Activated naive CD8-positive, alpha-beta T cell (primary cell): ENCODE data around the gene PLIN1.
"Not testable (repeated sequence)": the region's sequence is repeated elsewhere in the genome, so short reads cannot be mapped to it uniquely, and the experiment has no call there.

Experiments used
- H3K27ac Mint-ChIP-seq: one replicate; pipeline ENCODE4 v1.8.0; 2021; ENCODE audit warnings: mixed read lengths
- H3K27me3 Mint-ChIP-seq: one replicate; pipeline ENCODE4 v1.8.0; 2021; ENCODE audit warnings: mixed read lengths
- H3K36me3 Mint-ChIP-seq: one replicate; pipeline ENCODE4 v1.8.0; 2021; ENCODE audit warnings: mixed read lengths
- H3K4me1 Mint-ChIP-seq: one replicate; pipeline ENCODE4 v1.8.0; 2021; ENCODE audit warnings: low read depth, mixed read lengths
- H3K4me3 Mint-ChIP-seq: one replicate; pipeline ENCODE4 v1.8.0; 2021; ENCODE audit warnings: mild to moderate bottlenecking, mixed read lengths
- H3K9me3 Mint-ChIP-seq: one replicate; pipeline ENCODE4 v1.8.0; 2021; ENCODE audit warnings: low read depth, mixed read lengths

PLIN1 gene

DNA sequence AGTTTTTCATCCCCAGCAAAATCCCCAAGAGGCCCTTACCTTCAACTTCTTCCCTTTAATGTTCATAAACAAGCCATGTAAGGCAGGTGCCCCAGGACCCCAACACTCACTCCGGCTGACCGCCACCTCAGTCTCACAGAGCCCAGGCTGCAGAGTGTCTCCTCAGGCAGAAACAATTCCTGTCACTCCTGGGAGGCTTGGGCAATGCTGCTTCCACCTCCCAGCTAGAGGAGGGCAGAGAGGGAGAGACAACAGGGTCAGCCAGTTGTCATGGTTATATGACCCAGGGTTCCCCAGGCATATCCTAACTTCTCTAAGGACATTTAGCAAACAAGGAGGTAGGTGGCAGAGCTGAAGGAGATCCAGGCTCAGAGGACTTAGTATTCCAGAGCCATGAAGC, at the start of gene PLIN1:
PLIN1 (minus strand) TSS at position 156 of the 400 bp plus-strand sequence. CDS start 1,878 bp downstream, outside the sequence.
- no peaks in the 10 kb centered on the region for H3K9me3 Mint-ChIP-seq
- H3K27ac Mint-ChIP-seq, result no peak within 1 kb of the TSS
- peaks cover 14% of the 10 kb centered on the region for H3K36me3 Mint-ChIP-seq
- no peak within 1 kb of the TSS for H3K4me3 Mint-ChIP-seq
- no peaks in the 10 kb centered on the region for H3K27me3 Mint-ChIP-seq
- no peaks in the 10 kb centered on the region for H3K4me1 Mint-ChIP-seq

DNA sequence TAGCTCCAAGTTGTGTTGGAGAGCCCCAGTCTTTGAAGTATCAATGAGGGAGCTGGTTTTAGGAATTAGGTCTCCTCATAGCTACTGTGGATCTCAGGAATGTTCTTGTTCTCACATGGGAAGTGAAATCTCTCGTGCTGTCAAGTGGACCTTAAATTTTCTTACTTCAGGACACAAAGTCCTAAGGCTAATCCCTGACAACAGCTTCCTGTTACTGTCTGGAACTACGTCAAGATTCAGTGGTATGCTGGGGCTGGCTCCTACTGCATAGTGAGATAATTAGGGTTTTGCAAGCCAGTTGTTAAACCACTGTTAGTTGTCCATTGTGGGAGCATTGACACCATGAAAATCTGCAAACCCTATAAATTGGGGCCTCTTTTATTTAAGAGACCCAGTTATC, 49.1 kb upstream of the PLIN1 start:
- Mint-ChIP-seq H3K9me3 (peaks cover 3% of the 10 kb centered on the region), H3K27ac (no peak overlapping the region), H3K4me3 (no peak overlapping the region), H3K4me1 (no peaks in the 10 kb centered on the region), H3K36me3 (peaks cover 4% of the 10 kb centered on the region), H3K27me3 (peaks cover 1% of the 10 kb centered on the region)

DNA sequence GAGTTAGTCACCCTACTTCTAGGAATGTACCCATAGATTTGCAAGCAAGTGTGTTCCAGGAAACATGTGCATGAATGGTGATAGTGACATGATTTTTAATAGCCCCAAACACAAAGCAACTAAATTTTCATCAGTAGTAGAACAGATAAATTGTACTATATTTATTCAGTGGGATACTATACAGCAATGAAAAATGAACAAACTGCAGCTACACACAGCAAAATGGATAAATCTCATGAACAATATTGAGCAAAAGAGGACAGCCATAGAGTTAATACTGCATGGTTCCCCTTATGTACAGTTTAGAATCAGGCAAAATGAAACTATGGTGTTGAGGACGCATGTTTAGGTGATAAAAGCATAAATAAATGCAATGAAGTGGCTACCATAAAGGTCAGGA, 45.9 kb upstream of the PLIN1 start:
- Mint-ChIP-seq H3K27ac (no peak overlapping the region), H3K4me3 (no peak overlapping the region), H3K4me1 (no peaks in the 10 kb centered on the region), H3K36me3 (peaks cover 4% of the 10 kb centered on the region), H3K9me3 (peaks cover 3% of the 10 kb centered on the region), H3K27me3 (peaks cover 8% of the 10 kb centered on the region)

- Mint-ChIP-seq H3K36me3 (peaks cover 4% of the 10 kb centered on the region), H3K4me3 (no peak overlapping the region), H3K4me1 (no peaks in the 10 kb centered on the region), H3K27me3 (peaks cover 8% of the 10 kb centered on the region), H3K27ac (no peak overlapping the region), H3K9me3 (peaks cover 3% of the 10 kb centered on the region)
These were observed 45.5 kb upstream of the PLIN1 start for GRCh38 chr15:89724621-89725020.

DNA sequence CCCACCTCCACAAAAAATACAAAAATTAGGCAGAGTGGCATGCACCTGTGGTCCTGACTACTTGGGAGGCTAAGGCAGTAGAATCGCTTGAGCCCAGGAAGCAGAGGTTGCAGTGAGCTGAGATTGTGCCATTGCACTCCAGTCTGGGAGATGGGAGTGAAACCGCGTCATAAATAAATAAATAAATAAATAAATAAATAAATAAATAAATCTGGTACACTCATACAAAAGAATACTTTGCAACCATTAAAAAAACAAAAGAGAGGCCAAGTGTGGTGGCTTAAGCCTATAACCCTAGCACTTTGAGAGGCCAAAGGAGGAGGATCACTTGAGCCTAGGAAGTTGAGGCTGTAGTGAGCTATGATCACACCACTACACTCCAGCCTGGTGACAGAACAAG, 43.9 kb upstream of the PLIN1 start:
- H3K36me3 Mint-ChIP-seq, result peaks cover 4% of the 10 kb centered on the region
- peaks cover 3% of the 10 kb centered on the region for H3K9me3 Mint-ChIP-seq
- no peaks in the 10 kb centered on the region for H3K4me1 Mint-ChIP-seq
- H3K27ac Mint-ChIP-seq, result no peak overlapping the region
- H3K27me3 Mint-ChIP-seq, result peaks cover 8% of the 10 kb centered on the region
- H3K4me3 Mint-ChIP-seq, result no peak overlapping the region

DNA sequence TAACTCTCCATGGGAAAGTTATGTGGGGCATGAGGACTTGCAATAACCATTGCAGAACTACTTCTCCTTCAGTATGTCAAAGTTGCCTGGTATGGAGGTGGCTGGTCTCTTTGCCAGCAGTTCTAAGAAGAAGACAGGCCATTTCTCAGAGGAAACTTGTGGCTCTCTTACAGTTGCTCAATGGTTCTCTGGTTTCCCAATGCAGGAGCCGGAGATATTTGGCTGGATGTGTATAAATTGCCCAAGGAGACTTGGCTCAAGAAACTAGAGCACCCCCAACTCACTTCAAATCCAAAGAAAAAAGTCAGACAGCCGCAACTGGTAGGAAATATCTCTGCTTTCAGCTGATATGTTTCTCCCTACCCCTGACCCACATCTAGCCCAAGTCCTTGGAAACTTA, 35.6 kb upstream of the PLIN1 start:
- H3K36me3 Mint-ChIP-seq, result no peaks in the 10 kb centered on the region
- no peak overlapping the region for H3K27ac Mint-ChIP-seq
- H3K4me3 Mint-ChIP-seq, result no peak overlapping the region

GRCh38 chr15:89707577-89707976, 28.4 kb upstream of the PLIN1 start:
- Mint-ChIP-seq H3K4me3 (no peak overlapping the region), H3K36me3 (peaks cover 2% of the 10 kb centered on the region), H3K27ac (no peak overlapping the region), H3K9me3 (no peaks in the 10 kb centered on the region), H3K4me1 (no peaks in the 10 kb centered on the region), H3K27me3 (peaks cover 11% of the 10 kb centered on the region)

More for the DNA sequence above, 35.6 kb upstream of the PLIN1 start:
- Mint-ChIP-seq H3K9me3 (no peaks in the 10 kb centered on the region), H3K27me3 (no peaks in the 10 kb centered on the region), H3K4me1 (no peaks in the 10 kb centered on the region)

GRCh38 chr15:89704411-89704810, 25.2 kb upstream of the PLIN1 start:
- no peak overlapping the region for H3K27ac Mint-ChIP-seq
- H3K9me3 Mint-ChIP-seq, result no peaks in the 10 kb centered on the region
- H3K4me1 Mint-ChIP-seq, result no peaks in the 10 kb centered on the region
- peaks cover 17% of the 10 kb centered on the region for H3K27me3 Mint-ChIP-seq
- H3K36me3 Mint-ChIP-seq, result peaks cover 4% of the 10 kb centered on the region
- no peak overlapping the region for H3K4me3 Mint-ChIP-seq

- Mint-ChIP-seq H3K4me1 (peaks cover 5% of the 10 kb centered on the region), H3K27me3 (peaks cover 11% of the 10 kb centered on the region), H3K9me3 (no peaks in the 10 kb centered on the region), H3K36me3 (peaks cover 5% of the 10 kb centered on the region), H3K27ac (no peak overlapping the region), H3K4me3 (no peak overlapping the region)
These were observed 16.0 kb upstream of the PLIN1 start for GRCh38 chr15:89695198-89695597.

DNA sequence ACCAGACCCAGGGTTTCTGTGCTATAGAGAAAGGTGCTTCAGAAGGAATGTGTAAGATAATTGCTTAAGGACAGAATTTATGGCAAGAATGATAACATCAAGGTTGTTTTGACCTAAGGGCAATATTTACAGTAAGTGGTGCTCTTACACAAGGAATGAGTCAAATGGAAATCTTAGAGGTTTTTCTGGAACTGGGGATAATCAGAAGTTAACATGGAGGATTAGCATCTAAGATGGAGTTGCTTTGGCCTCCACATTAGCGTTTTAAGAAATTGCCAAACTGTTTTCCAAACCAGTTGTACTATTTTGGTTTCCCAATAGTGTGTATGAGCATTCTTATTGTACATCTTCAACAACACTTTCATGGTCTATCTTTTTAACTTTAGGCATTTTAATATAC, 14.5 kb upstream of the PLIN1 start:
- H3K4me3 Mint-ChIP-seq, result no peak overlapping the region
- H3K27ac Mint-ChIP-seq, result no peak overlapping the region
- peaks cover 11% of the 10 kb centered on the region for H3K4me1 Mint-ChIP-seq
- peaks cover 4% of the 10 kb centered on the region for H3K27me3 Mint-ChIP-seq
- no peaks in the 10 kb centered on the region for H3K9me3 Mint-ChIP-seq
- H3K36me3 Mint-ChIP-seq, result peaks cover 2% of the 10 kb centered on the region

DNA sequence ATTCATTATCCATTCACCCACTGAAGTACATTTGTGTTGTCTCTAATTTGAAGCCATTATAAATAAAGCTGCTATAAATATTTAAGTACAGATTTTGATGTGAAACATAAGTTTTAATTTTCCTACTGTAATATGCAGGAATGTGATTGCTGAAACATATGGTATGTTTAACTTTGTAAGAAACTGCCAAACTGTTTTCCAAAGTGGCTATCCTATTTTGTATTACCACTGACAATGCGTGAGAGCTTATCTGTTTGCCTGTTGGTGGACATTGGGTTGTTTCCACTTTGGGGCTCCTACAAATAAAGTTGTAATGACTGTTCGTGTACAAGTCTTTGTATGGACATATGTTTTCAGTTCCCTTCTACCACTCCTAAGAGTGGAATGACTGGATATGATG, 13.9 kb upstream of the PLIN1 start:
- Mint-ChIP-seq H3K27ac (no peak overlapping the region), H3K27me3 (peaks cover 3% of the 10 kb centered on the region), H3K9me3 (no peaks in the 10 kb centered on the region), H3K4me1 (peaks cover 11% of the 10 kb centered on the region), H3K36me3 (no peaks in the 10 kb centered on the region), H3K4me3 (no peak overlapping the region)

GRCh38 chr15:89690276-89691218, 11.4 kb upstream of the PLIN1 start, which contains the start of the genes PEX11A and WDR93:
Gene PEX11A (minus strand): TSS chr15:89690754. CDS start chr15:89690632, 122 bp downstream.
Gene WDR93 (plus strand): TSS chr15:89690811. CDS start chr15:89701747, 10,936 bp downstream.
- peak within 1 kb of the TSS; percentile 70 for H3K27ac Mint-ChIP-seq
- no peaks in the 10 kb centered on the region for H3K9me3 Mint-ChIP-seq
- peaks cover 4% of the 10 kb centered on the region for H3K36me3 Mint-ChIP-seq
- H3K4me3 Mint-ChIP-seq, result peak within 1 kb of the TSS; percentile 89
- H3K4me1 Mint-ChIP-seq, result peaks cover 11% of the 10 kb centered on the region
- H3K27me3 Mint-ChIP-seq, result no peaks in the 10 kb centered on the region

GRCh38 chr15:89689930-89690275, 10.7 kb upstream of the PLIN1 start:
- H3K27me3 Mint-ChIP-seq, H3K36me3 Mint-ChIP-seq, H3K9me3 Mint-ChIP-seq, H3K27ac Mint-ChIP-seq: not testable (repeated sequence)
- Mint-ChIP-seq H3K4me1 (peaks cover 11% of the 10 kb centered on the region), H3K4me3 (peak overlapping the region; percentile 89)

DNA sequence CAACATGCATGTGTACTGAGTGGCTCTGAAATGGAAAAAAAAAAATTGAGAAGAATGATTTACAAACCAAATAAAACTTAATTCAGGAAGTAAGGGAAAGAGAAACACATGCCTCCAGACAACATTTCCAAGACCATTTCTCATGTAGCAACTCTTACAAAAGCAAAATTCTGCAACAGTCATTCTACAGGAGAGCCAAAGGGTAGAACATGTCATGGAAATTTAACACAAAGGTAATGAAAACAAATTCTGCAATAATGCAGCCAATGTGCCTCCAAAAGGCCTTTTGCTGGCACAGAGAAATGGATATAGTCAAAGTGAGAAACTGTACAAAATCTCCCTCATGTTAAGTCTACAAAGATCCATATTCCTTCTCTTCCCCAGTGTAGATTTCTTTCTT, 7.4 kb upstream of the PLIN1 start:
- Mint-ChIP-seq H3K4me1 (peaks cover 11% of the 10 kb centered on the region), H3K4me3 (no peak overlapping the region), H3K36me3 (peaks cover 18% of the 10 kb centered on the region), H3K27ac (no peak overlapping the region), H3K27me3 (no peaks in the 10 kb centered on the region), H3K9me3 (no peaks in the 10 kb centered on the region)

GRCh38 chr15:89685995-89686394, 6.8 kb upstream of the PLIN1 start:
- Mint-ChIP-seq H3K36me3 (peaks cover 20% of the 10 kb centered on the region), H3K4me1 (peaks cover 10% of the 10 kb centered on the region), H3K27ac (no peak overlapping the region), H3K9me3 (no peaks in the 10 kb centered on the region), H3K27me3 (no peaks in the 10 kb centered on the region), H3K4me3 (no peak overlapping the region)

- H3K4me3 Mint-ChIP-seq, result no peak overlapping the region
- no peaks in the 10 kb centered on the region for H3K27me3 Mint-ChIP-seq
- no peaks in the 10 kb centered on the region for H3K9me3 Mint-ChIP-seq
- H3K4me1 Mint-ChIP-seq, result no peaks in the 10 kb centered on the region
- H3K36me3 Mint-ChIP-seq, result peaks cover 18% of the 10 kb centered on the region
- no peak overlapping the region for H3K27ac Mint-ChIP-seq
These were observed 2.0 kb upstream of the PLIN1 start for GRCh38 chr15:89681146-89681545.
